Heart right ventricle (tissue), 16 donors: ENCODE results near the gene OR14C36. TPM values are rescaled to one million over a fixed set of nuclear protein-coding genes. Genes with fewer than 3 reads are reported as not detected.

ENCODE experiments used
- ATAC-seq, 8 donors: fragments of 200-7000 bp; cut with Tn5 transposase; one replicate each; pipeline ENCODE4 v1.9.1; 2020; ENCODE audit warnings: mild to moderate bottlenecking in 8 of 8, moderate library complexity in 8 of 8, moderate number of reproducible peaks in 1 of 8
- DNase-seq, 2 donors: peaks; one replicate each; pipeline ENCODE4 v3.0.0-alpha.2; 2020
- H3K27ac ChIP-seq, 10 donors: fragments of 200-600 bp; sonication (generic) in 2 of 10; one replicate each; pipeline versions ENCODE4 v1.5.0 to v1.8.0; 2020 to 2022; ENCODE audit warnings: mild to moderate bottlenecking in 3 of 10
- H3K27me3 ChIP-seq, 7 donors: fragments of 200-600 bp; one replicate each; pipeline ENCODE4 v1.8.0; 2021 to 2022; ENCODE audit warnings: mild to moderate bottlenecking in 2 of 7
- H3K36me3 ChIP-seq, 9 donors: fragments of 200-600 bp; sonication (generic) in 1 of 9; one replicate each; pipeline versions ENCODE4 v1.5.0 to v1.8.0; 2020 to 2022; ENCODE audit warnings: mild to moderate bottlenecking in 2 of 9
- H3K4me1 ChIP-seq, 9 donors: fragments of 200-600 bp; sonication (generic) in 1 of 9; one replicate each; pipeline versions ENCODE4 v1.5.0 to v1.8.0; 2020 to 2022; ENCODE audit warnings: mild to moderate bottlenecking in 4 of 9
- H3K4me3 ChIP-seq, 10 donors: fragments of 200-600 bp; sonication (generic) in 2 of 10; one replicate each; pipeline versions ENCODE4 v1.5.0 to v1.8.0; 2020 to 2022; ENCODE audit warnings: mild to moderate bottlenecking in 7 of 10, moderate library complexity in 2 of 10
- H3K9me3 ChIP-seq, 11 donors: fragments of 200-600 bp in 10 of 11; sonication (generic) in 2 of 11; one replicate each; pipeline versions ENCODE4 v1.5.0 to v1.8.0; 2013 to 2022; ENCODE audit warnings: mild to moderate bottlenecking in 2 of 11, control low read depth in 1 of 11, moderate library complexity in 1 of 11
- CTCF ChIP-seq, 9 donors: fragments of 200-600 bp; sonication (generic) in 2 of 9; IDR thresholded peaks; one replicate each; pipeline versions ENCODE4 v1.5.0 to v1.8.0; 2021 to 2022; ENCODE audit warnings: antibody characterized with exemption in 9 of 9, mild to moderate bottlenecking in 5 of 9, moderate library complexity in 1 of 9
- WGBS, 2 donors: extraction: QIAGEN DNeasy Blood & Tissue Kit; methylation state at CpG; one replicate each; pipeline ENCODE4 v1.1.7; 2013; ENCODE audit warnings: inconsistent platforms in 1 of 2; 5-methylcytosine and 5-hydroxymethylcytosine counted together
- intact Hi-C, 10 donors: fragments of 100-400 bp; cut with DNase I; formaldehyde crosslinking; loops; one replicate each; pipeline versions ENCODE4 v1.11.1 to v1.14.2; 2022
- polyA plus RNA-seq, 2 donors: library from polyadenylated mRNA; stranded (reverse); fragments of 200-250 nt; gene quantifications; one replicate each; pipeline ENCODE4 v1.2.3, GENCODE V29; 2013
- total RNA-seq, 10 donors: library from RNA; stranded (reverse); fragmentation: NEBNext Ultra II Directional in 3 of 10; extraction: Animal tissue kit (Norgen Biotek cat#: 25700) in 3 of 10; gene quantifications; one replicate each; pipeline versions ENCODE4 v1.2.1 to v1.2.4, GENCODE V29; 2021 to 2023
- donor health status: Arrhythmogenic right ventricular cardiomyopathy.
- donor health status: ischemic (EF 13 %, LVEDD 7.1; RV severe dilation, severe dysfunction).
- donor health status: healthy with polysubstance abuse.
- donor health status: DM: no; HTN: yes; CAD: no.
- donor health status: DM: no; HTN: no; CAD: no.
- donor health status: ischemic (EF 25% LVEDD 6.9; RV normal size, moderate dysfunction).
- donor health status: ischemic (EF 25% LVEDD 5.7; RV mildly dilated, moderate dysfunction).
- donor health status: healthy.
- donor health status: DM: yes; HTN: yes; CAD: no.
- donor health status: Ischemic cardiomyopathy.
- donor health status: ischemic (EF 35%, LVEDD 5.7; RV mildly dilated, moderate dysfunction).
- donor health status: nonischemic (EF 11% LVEDD 7.7; RV severe dilation, severe dysfunction).
- donor health status: DM: yes; HTN: yes; CAD: no.
- donor health status: PGD.
- donor health status: ischemic (EF 29% LVEDD 5.4; RV normal size, mild dysfunction).
- donor health status: nonischemic (EF 23%, LVEDD 6.1; RV moderate dilation, normal function).

Gene OR14C36
- total and polyA plus RNA-seq, 12 donors: not detected

- no peaks in the 10 kb centered on the region for H3K36me3 ChIP-seq
- peaks cover 0 to 9% (median 0%) of the 10 kb centered on the region in 7 donors for H3K27me3 ChIP-seq
- 24 to 50% methylated on average over 3 of the region's 3 CpGs for WGBS, 2 donors
- H3K4me1 ChIP-seq: no peaks in the 10 kb centered on the region
- intact Hi-C loops: no loop called here
- H3K27ac ChIP-seq: no peak within 1 kb of the TSS
- no peak within 1 kb of the TSS for H3K4me3 ChIP-seq
- ATAC-seq (no peak), DNase-seq (no peak)
- no peak for TF ChIP-seq CTCF (IDR thresholded peaks at IDR 0.05)
- peaks cover 0 to 24% (median 7%) of the 10 kb centered on the region in 11 donors for H3K9me3 ChIP-seq
Observed at GRCh38 chr1:248361121-248361715, 12.6 kb downstream of the OR14C36 start, which contains the start of gene OR2T4. Gene OR2T4 (plus strand): TSS chr1:248361665. CDS start chr1:248361665, 0 bp downstream.

- DNase-seq (no peak), ATAC-seq (no peak)
- Histone ChIP-seq H3K4me1 (no peaks in the 10 kb centered on the region), H3K36me3 (no peaks in the 10 kb centered on the region), H3K9me3 (peaks cover 0 to 35% (median 10%) of the 10 kb centered on the region in 11 donors), H3K27ac (no peak overlapping the region), H3K27me3 (no peaks in the 10 kb centered on the region), H3K4me3 (no peak overlapping the region)
- TF ChIP-seq CTCF (IDR thresholded peaks at IDR 0.05): no peak
- intact Hi-C loops: no loop called here
Observed at GRCh38 chr1:248366609-248367008, 18.0 kb downstream of the OR14C36 start.

- intact Hi-C loops: no loop called here
- Histone ChIP-seq H3K27me3 (no peaks in the 10 kb centered on the region), H3K9me3 (peaks cover 0 to 18% (median 0%) of the 10 kb centered on the region in 11 donors), H3K4me3 (no peak overlapping the region), H3K36me3 (no peaks in the 10 kb centered on the region), H3K27ac (no peak overlapping the region), H3K4me1 (no peaks in the 10 kb centered on the region)
- DNase-seq (no peak), ATAC-seq (no peak)
- no peak for TF ChIP-seq CTCF (IDR thresholded peaks at IDR 0.05)
- 67 to 74% methylated on average over 5 of the region's 5 CpGs for WGBS, 2 donors
Observed at GRCh38 chr1:248372394-248372793, 23.8 kb downstream of the OR14C36 start.

GRCh38 chr1:248373761-248374160 lies 25.2 kb downstream of the OR14C36 start:
- no peak for DNase-seq
- H3K27me3 ChIP-seq: no peaks in the 10 kb centered on the region
- ATAC-seq: no peak
- no peak overlapping the region for H3K4me3 ChIP-seq
- H3K36me3 ChIP-seq: no peaks in the 10 kb centered on the region
- H3K9me3 ChIP-seq: peaks cover 0 to 18% (median 0%) of the 10 kb centered on the region in 11 donors
- 70 to 73% methylated on average over 4 of the region's 4 CpGs for WGBS, 2 donors
- TF ChIP-seq CTCF (IDR thresholded peaks at IDR 0.05): no peak
- intact Hi-C loops: no loop called here
- H3K4me1 ChIP-seq: no peaks in the 10 kb centered on the region
- no peak overlapping the region for H3K27ac ChIP-seq
